Hematopoietic multipotent progenitor cell (in vitro differentiated cells): ENCODE results near the gene SMAD3. TPM values are rescaled to one million over a fixed set of nuclear protein-coding genes. Genes with fewer than 3 reads are reported as not detected.
"Not testable (repeated sequence)": the region's sequence is repeated elsewhere in the genome, so short reads cannot be mapped to it uniquely, and the experiment has no call there.

Experiments used
- DNase-seq, 3 donors: peaks; one replicate each; pipeline ENCODE4 v3.0.0-alpha.2; 2011 to 2015; ENCODE audit warnings: low read depth in 2 of 3, low spot score in 2 of 3
- total RNA-seq: library from RNA; depleted of rRNA; stranded (reverse); fragments of >200 nt; gene quantifications from one replicate; pipeline ENCODE4 v1.2.3, GENCODE V29; 2012

SMAD3 gene
- total RNA-seq, 1 donor: 54.7 TPM

- peak in 1 of 3 donors; percentile 64 for DNase-seq
Observed at GRCh38 chr15:67107014-67107812, 41.8 kb downstream of the SMAD3 start.

DNA sequence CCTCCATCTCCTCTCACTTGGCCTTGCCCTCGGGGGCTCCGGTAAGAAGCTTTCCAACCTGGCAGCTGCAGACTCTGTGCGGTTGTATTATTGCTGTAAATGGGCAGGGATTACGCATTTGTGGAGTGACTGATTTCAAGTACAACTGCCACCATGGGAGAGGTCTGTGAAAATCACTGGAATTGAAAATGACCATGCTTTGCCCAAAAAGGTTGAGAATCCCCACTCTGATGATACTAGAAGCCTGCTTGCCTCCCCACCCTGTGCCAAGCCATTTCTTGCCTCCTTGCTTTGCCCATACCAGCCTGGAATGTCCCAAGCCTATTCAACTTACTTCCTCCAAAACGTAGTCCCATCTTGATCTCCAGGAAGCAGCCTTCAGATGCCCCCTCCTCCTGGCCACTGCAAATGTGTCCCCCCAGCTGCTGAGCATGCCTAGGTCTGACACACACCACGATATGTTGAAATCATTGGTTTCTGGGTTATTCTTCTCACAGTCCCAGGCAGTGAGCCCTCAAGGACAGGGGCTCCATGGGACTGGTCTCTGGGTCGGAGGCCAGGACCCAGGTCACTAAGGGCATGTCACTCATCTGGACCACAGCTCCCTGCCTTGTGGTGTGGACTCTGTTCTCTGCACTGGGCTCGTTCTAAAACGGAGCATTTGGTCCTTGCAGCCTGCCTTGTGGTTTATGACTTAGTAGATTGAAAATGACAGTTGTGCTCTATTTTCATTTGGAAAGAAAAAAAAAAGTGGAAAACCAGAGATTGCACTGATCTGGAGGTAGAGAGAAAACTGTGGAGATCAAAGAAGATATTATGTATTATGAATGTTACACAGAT, 42.9 kb downstream of the SMAD3 start:
- DNase-seq: peak in 1 of 3 donors; percentile 59

DNA sequence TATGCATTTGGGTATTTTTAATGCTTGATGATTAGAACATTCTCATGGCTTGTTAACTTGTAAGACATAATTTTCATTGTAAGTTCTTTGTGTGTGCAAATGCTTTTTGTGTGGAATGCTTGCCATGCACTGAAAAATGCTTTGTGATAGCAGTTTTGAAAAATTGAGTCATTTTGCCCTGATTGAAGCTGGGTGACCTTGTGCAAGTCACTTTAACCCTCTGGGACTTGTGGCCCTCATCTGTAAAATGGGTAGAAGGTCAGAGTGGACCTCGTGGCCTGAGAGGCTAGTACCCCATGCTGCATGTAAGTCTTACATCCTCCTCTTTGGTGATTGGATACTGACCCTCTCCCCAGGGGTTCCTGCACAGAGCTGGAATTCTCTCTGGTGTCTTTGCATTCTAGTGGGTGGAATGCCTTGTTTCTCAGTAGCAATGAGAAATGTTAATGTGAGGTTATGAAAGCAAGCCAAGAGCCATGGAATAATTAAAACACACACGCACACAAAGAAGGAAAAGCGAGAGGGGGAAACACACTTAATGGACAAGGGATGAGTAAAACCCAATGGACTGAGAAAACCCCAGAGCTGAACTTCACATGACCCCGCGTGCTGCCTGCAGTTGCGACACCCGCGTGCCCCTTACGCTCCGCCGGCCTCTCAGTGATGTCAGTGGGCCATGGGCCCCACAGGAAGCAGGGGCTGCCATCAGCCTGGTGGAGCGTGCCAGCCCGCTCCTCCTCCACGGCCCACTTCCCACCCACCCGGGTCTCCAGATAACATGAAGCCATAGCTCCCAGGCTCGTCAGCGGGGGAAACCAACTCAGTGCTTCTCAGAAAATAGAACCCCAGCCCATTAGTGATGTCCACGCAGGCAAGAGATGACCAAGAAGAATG, 44.0 kb downstream of the SMAD3 start:
- DNase-seq: peak in 2 of 3 donors; percentile 67 to 73

DNA sequence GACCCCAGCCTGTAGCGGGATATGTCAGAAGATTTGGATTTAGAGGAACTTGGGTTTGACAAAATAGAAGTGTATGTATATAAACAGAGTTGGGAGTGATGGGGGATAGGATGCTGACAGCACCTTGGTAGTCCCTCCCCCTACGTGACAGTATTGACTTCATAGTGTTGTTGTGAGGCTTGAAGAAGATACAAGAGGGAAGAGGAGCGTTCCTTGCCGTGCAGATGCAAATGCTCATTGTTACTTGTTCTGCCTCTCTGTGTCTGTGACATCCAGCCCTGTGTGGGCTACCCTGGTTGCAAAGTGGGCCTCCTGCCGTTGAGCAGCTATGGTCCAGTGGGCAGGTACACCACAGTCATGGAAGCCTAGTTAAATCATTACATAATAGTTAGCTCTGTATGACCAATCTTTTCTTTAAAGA, 45.0 kb downstream of the SMAD3 start:
- no peak for DNase-seq

GRCh38 chr15:67110958-67111864, 45.8 kb downstream of the SMAD3 start:
- DNase-seq: no peak

- no peak for DNase-seq
Observed at GRCh38 chr15:67114046-67114445, 48.6 kb downstream of the SMAD3 start.

DNA sequence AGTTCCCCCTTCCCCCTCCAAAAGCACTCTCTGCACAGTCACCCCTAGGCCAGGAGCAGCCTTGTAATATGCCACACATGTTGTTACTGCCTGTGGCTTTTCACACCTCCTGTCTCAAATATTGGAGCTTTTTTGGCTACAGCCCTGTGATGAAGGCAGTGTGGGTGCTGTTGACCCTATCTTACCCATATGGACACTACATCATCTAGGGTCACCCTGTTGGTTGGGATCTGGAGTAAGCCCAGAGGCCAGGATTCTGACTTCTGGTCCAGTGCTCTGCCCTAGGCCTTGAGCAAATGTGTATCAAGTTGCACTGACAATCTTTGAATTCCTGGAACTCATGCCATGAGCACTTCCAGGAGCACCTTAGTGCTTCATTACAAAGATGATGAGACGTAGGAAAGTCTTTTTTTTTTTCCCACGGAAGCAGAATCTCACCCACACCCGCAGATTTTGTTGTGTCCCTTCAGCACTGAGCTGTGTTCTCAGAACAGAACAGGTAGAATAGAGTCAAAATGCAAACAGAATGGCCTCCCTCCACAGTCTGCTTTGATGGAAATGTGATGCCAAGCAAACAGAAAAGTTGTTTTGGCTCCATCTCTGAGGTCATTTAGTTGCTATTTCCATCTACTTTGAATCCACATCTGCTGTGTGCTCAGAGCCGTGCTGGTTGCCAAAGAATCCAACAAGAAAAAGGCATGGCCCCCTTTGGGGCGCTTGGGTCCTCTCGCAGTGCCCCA, 49.6 kb downstream of the SMAD3 start:
- DNase-seq: no peak

GRCh38 chr15:67115586-67115969, 50.2 kb downstream of the SMAD3 start:
- no peak for DNase-seq

DNA sequence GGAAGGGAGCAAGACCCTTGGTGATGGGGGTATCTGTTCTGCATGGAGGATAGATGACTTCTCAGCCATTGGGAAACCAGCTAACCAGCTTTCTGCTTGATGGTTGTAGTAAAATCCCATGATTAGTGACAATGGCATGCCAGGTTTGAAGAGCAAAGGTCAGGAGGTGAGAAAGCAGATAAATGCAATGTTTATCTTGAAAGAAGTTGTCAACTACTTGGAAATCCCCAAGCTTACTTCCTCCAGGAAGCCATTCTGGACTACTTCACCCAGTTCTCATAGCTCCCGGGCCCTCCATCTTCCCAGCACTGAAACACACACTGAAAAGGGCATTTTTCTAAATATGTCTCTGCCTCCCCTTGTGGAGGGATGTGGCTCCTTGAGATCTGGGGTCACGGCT, 51.3 kb downstream of the SMAD3 start:
- DNase-seq: no peak

GRCh38 chr15:67117370-67117769, 52.0 kb downstream of the SMAD3 start:
- peak in 1 of 3 donors; percentile 41 for DNase-seq

- DNase-seq: no peak
Observed at GRCh38 chr15:67118808-67119207, 53.4 kb downstream of the SMAD3 start.

- no peak for DNase-seq
Observed at GRCh38 chr15:67119238-67119846, 53.9 kb downstream of the SMAD3 start.

DNA sequence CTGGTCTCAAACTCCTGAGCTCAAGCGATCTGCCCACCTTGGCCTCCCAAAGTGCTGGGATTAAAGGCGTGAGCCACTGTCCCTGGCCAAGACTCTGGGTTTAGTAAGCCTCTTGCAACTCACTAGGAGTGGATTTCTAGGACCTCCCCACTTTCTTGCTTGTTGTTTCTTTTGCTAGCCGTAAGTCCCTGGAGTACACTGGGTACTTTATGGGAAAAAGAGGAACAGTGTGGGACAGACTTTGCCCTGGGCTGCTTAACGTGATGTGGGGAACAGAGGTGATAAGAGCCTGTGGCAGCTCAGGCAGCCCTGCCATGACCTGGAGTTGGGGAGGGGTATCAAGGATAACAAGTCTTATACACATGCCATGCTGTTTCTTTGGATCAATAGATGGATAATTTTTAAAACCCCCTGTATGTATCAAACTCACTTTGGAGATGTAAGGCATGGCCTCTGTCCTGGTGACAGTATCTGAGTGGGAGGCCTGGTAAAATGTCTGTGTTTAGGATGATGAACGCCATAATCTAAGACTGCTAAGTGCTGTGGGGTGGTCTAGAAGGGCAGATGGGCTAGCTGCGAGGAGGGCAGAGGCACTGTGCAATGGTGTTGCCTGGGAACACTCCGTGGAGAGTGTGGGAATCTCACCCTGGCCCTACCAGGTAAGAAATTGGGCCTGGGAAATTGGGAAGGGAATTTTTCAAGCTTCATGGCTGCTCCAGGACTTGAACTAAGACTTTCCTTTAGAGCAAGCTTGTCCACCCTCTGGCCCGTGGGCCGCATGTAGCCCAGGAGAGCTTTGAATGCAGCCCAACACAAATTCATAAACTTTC, 54.8 kb downstream of the SMAD3 start:
- DNase-seq: no peak

DNA sequence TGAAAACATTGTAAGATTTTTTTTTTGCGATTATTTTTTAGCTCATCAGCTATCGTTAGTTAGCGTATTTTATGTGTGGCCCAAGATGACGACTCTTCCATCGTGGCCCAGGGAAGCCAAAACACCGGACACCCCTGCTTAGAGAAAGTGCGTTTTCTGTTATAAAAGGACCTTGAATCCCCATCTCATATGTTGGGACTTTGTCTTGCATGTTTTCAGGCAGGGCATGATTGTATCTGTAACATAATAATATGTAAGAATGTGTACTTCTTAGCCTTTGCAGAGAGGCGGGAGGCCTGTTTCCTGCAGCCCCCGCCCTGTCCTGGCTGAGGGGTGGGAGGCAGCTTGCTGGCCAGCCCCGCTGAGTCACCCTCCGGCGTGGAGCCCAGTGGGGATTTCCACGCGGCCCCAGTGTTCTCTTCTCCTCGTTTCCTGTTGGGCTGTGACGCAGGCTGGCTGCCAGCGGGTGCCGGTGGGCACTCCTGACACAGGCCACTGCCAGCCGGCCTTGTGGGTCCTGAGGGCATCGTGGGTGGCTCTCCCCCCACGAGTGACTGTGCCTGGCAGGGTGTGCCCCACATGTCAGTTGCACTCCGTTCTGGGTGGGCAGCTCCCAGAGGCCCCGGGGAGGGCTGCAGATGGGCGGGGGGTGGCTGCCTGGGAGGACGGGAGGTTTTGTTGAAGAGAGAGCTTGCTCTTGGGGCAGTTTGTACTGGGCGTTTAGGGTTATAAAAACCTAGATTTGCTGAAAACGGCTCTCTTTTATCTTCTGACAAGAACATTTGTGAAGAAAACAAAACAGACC, 55.6 kb downstream of the SMAD3 start:
- DNase-seq: peak; percentile 69 to 98 (median 95)

DNA sequence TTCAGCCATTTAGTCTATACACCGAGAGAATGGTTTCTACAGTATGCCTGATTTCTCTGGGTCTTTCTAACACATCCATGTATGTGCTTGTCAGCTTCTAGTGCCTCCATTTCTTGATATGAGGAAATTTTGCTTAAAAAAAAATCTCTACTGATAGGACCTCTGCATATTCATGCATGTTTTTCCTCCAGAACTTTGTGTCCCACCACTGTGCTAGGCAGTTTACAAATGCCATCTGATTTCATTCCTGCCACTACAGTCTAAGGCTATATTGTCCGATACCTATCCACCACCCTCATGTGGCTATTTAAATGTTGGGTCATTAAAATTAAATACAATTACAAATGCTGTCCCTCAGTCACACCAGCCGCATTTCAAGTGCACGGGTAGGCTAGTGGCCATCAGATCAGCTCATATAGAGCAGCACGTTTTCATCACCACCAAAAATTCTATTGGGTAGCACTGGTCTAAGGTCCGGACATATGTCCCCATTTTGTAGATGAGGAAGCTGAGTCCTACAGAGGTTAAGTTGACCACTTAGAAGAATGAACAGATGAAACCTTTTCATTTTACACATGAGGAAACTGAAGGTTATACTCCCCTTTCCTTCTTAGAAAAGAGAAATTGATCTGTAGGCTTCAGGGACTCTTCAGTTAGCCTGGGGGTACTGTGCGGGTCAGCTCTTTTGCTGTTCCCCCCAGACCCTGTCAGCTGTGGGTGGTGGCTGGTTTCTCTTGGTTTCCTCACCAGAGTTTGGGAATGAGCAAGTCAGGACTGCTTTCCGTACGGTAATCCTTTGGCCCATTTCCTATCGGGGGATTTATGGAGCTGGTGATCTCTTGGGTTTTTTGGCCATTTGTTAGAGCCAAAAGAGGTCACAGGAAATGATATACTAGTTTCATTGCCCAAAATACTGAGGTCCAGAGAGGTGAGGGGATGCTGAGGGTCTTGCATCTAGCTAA, 56.5 kb downstream of the SMAD3 start:
- no peak for DNase-seq

GRCh38 chr15:67122816-67123215, 57.4 kb downstream of the SMAD3 start:
- not testable (repeated sequence) for DNase-seq
